Measurements from ENCODE around the gene BDNF. TPM values are rescaled to one million over a fixed set of nuclear protein-coding genes. Genes with fewer than 3 reads are reported as not detected.

Gene BDNF
- total RNA-seq, 4 donors from 2014 or later = 0.30 TPM; not detected in 3

- H3K4me1 ChIP-seq = peaks cover 0 to 8% (median 0%) of the 10 kb centered on the region in 4 donors
- TF ChIP-seq EP300 (IDR thresholded peaks at IDR 0.05) (no peak), POLR2A (IDR thresholded peaks at IDR 0.05) (no peak), CTCF (IDR thresholded peaks at IDR 0.05) (peak in 3 of 5 experiments; percentile 16 to 58 (median 46))
- H3K36me3 ChIP-seq = no peaks in the 10 kb centered on the region
- no peak for DNase-seq (ENCODE audit: low spot score in 2 of 2)
- H3K27me3 ChIP-seq = peaks cover 0 to 17% of the 10 kb centered on the region in 2 donors
- no peak overlapping the region for H3K4me3 ChIP-seq
- H3K27ac ChIP-seq = no peak overlapping the region
- no peaks in the 10 kb centered on the region for H3K9me3 ChIP-seq
- 23 to 28% methylated on average over 5 of the region's 5 CpGs for WGBS, 2 donors
Observed at GRCh38 chr11:27705873-27706820, 5.9 kb upstream of the BDNF start.

GRCh38 chr11:27703481-27703880, 3.2 kb upstream of the BDNF start:
- DNase-seq (ENCODE audit: low spot score in 2 of 2) = no peak
- Histone ChIP-seq H3K27ac (no peak overlapping the region), H3K9me3 (no peaks in the 10 kb centered on the region), H3K36me3 (no peaks in the 10 kb centered on the region), H3K4me3 (no peak overlapping the region), H3K27me3 (peaks cover 0 to 39% of the 10 kb centered on the region in 2 donors), H3K4me1 (peaks cover 0 to 33% (median 14%) of the 10 kb centered on the region in 4 donors)
- TF ChIP-seq CTCF (IDR thresholded peaks at IDR 0.05) (no peak), EP300 (IDR thresholded peaks at IDR 0.05) (no peak), POLR2A (IDR thresholded peaks at IDR 0.05) (no peak)
- WGBS, 2 donors = 38 to 46% methylated on average over 3 of the region's 3 CpGs

- Histone ChIP-seq H3K4me3 (no peak overlapping the region), H3K27me3 (peaks cover 0 to 46% of the 10 kb centered on the region in 2 donors), H3K27ac (no peak overlapping the region), H3K4me1 (peaks cover 0 to 35% (median 15%) of the 10 kb centered on the region in 4 donors), H3K9me3 (no peaks in the 10 kb centered on the region), H3K36me3 (no peaks in the 10 kb centered on the region)
- 36 to 48% methylated on average over 6 of the region's 6 CpGs for WGBS, 2 donors
- TF ChIP-seq EP300 (IDR thresholded peaks at IDR 0.05) (no peak), POLR2A (IDR thresholded peaks at IDR 0.05) (no peak), CTCF (IDR thresholded peaks at IDR 0.05) (no peak)
- no peak for DNase-seq (ENCODE audit: low spot score in 2 of 2)
Observed at GRCh38 chr11:27702811-27703210, 2.6 kb upstream of the BDNF start.

GRCh38 chr11:27701355-27702105, 1.3 kb upstream of the BDNF start:
- peaks cover 0 to 58% of the 10 kb centered on the region in 2 donors for H3K27me3 ChIP-seq
- DNase-seq (ENCODE audit: low spot score in 2 of 2) = no peak
- H3K4me1 ChIP-seq = peaks cover 0 to 35% (median 15%) of the 10 kb centered on the region in 4 donors
- peak overlapping the region in 3 of 4 donors; percentile 45 to 55 (median 51) for H3K4me3 ChIP-seq
- no peak for TF ChIP-seq CTCF (IDR thresholded peaks at IDR 0.05)
- no peak for TF ChIP-seq POLR2A (IDR thresholded peaks at IDR 0.05)
- no peak for TF ChIP-seq EP300 (IDR thresholded peaks at IDR 0.05)
- no peak overlapping the region for H3K27ac ChIP-seq
- H3K9me3 ChIP-seq = no peaks in the 10 kb centered on the region
- 1 to 4% methylated on average over 29 to 30 of the region's 30 CpGs for WGBS, 2 donors
- no peaks in the 10 kb centered on the region for H3K36me3 ChIP-seq
